Vagina (tissue), 2 donors: Measurements from ENCODE around the gene RIPPLY3.

Source experiments
- POLR2A ChIP-seq, 2 donors: fragments of 450-650 bp; IDR thresholded peaks; one replicate each; pipeline ENCODE4 v1.6.1; 2017; ENCODE audit warnings: antibody characterized with exemption in 2 of 2, mild to moderate bottlenecking in 2 of 2, moderate library complexity in 2 of 2
- TF ChIP-seq, protein P1 (sequence below), 3 experiments: fragments of 450-650 bp in 2 of 3; fragments of 200-600 bp in 1 of 3; sonication (generic) in 1 of 3; IDR thresholded peaks; one replicate each; pipeline ENCODE4 v1.5.1; 2017 to 2019; ENCODE audit warnings: antibody characterized with exemption in 3 of 3, mild to moderate bottlenecking in 2 of 3, moderate library complexity in 2 of 3

- no peak for TF ChIP-seq POLR2A (IDR thresholded peaks at IDR 0.05)
- TF ChIP-seq, protein P1, sequence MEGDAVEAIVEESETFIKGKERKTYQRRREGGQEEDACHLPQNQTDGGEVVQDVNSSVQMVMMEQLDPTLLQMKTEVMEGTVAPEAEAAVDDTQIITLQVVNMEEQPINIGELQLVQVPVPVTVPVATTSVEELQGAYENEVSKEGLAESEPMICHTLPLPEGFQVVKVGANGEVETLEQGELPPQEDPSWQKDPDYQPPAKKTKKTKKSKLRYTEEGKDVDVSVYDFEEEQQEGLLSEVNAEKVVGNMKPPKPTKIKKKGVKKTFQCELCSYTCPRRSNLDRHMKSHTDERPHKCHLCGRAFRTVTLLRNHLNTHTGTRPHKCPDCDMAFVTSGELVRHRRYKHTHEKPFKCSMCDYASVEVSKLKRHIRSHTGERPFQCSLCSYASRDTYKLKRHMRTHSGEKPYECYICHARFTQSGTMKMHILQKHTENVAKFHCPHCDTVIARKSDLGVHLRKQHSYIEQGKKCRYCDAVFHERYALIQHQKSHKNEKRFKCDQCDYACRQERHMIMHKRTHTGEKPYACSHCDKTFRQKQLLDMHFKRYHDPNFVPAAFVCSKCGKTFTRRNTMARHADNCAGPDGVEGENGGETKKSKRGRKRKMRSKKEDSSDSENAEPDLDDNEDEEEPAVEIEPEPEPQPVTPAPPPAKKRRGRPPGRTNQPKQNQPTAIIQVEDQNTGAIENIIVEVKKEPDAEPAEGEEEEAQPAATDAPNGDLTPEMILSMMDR (IDR thresholded peaks at IDR 0.05), result no peak
These were observed 7.2 kb upstream of the RIPPLY3 start for GRCh38 chr21:36999131-36999898.
